Loucy (cell line): ENCODE measurements around the gene LPP.

ENCODE experiments used
- CTCF ChIP-seq: fragments of 200-600 bp; sonication (generic); conservative IDR thresholded peaks from 2 replicates; pipeline ENCODE4 v1.5.1; 2014; ENCODE audit warnings: mild to moderate bottlenecking, antibody characterized with exemption, low read length
- EZH2phosphoT487 ChIP-seq: fragments of 200-600 bp; IDR thresholded peaks from 2 replicates; pipeline ENCODE4 v1.6.1; 2018; ENCODE audit warnings: antibody characterized with exemption, mild to moderate bottlenecking, moderate library complexity, borderline replicate concordance

GRCh38 chr3:188534633-188535032 is 380.7 kb downstream of the LPP start:
- TF ChIP-seq CTCF (no peak), EZH2phosphoT487 (no peak)
